D721Med (cell line): ENCODE measurements around the gene NLGN1.

Experiments used
- DNase-seq: peaks from one replicate; pipeline ENCODE4 v3.0.0; 2011; ENCODE audit warnings: low spot score; ENCODE audit not compliant: insufficient read length
- FAIRE-seq: peaks from 2 replicates; lab custom pipeline; 2011; peaks lifted over from hg19 to GRCh38; lab: Jason Lieb, UNC
- TF ChIP-seq, protein P1 (sequence below): IDR thresholded peaks from 2 replicates; pipeline ENCODE4 v1.5.1; 2012; ENCODE audit warnings: mild to moderate bottlenecking, control low read depth; ENCODE audit not compliant: insufficient read depth; ENCODE audit errors: missing control alignments

The NLGN1 gene

DNA sequence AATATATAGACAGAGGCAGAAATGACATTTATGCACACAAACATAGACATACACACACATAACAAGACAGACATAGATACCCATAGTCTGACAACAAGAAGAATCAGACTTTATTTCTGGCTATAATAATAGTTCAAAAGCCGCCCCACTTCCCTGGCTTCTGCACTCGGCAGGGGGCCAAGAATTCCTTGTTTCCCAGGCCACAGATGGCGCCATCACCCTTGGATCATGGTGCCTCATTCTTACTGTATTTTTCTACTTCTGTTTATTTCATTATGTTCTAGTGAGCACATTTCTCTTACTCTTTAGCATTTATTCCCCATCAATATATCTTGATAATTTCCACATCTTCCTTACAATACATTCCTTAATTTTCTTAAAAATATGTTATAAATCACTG lies 387.5 kb downstream of the NLGN1 start:
- TF ChIP-seq, protein P1, sequence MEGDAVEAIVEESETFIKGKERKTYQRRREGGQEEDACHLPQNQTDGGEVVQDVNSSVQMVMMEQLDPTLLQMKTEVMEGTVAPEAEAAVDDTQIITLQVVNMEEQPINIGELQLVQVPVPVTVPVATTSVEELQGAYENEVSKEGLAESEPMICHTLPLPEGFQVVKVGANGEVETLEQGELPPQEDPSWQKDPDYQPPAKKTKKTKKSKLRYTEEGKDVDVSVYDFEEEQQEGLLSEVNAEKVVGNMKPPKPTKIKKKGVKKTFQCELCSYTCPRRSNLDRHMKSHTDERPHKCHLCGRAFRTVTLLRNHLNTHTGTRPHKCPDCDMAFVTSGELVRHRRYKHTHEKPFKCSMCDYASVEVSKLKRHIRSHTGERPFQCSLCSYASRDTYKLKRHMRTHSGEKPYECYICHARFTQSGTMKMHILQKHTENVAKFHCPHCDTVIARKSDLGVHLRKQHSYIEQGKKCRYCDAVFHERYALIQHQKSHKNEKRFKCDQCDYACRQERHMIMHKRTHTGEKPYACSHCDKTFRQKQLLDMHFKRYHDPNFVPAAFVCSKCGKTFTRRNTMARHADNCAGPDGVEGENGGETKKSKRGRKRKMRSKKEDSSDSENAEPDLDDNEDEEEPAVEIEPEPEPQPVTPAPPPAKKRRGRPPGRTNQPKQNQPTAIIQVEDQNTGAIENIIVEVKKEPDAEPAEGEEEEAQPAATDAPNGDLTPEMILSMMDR = peak; percentile 12
- DNase-seq (no peak), FAIRE-seq (no peak)

DNA sequence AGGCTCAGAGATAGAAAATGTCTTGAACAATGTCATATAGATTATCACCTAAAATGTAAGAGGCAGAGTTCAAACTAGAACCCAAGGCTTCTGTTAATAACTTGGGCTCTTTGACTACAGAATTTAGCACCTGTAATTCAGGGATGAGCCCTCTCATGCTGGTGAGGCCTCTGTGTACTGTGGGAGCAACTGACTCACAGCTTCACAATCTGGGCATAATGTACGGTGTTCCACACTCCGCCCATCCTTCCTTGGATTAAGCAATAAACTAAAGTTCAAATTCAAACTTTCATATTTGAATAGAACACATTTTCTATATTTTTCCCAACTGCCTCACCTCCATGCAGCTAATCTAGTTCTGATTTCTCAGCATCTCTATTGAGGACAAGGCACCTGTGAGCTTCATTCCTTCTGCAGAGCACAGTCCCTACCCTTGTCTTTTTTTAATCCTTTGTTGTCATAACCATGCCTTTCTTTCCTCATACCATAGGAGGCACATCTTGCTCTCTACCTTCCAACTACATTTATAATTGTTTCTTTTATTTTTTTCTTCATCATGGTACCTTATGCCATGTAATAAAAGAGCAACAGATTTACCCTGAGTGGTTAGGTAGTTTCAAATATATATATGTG lies 392.1 kb downstream of the NLGN1 start:
- TF ChIP-seq, protein P1 = no peak
- no peak for FAIRE-seq
- no peak for DNase-seq

DNA sequence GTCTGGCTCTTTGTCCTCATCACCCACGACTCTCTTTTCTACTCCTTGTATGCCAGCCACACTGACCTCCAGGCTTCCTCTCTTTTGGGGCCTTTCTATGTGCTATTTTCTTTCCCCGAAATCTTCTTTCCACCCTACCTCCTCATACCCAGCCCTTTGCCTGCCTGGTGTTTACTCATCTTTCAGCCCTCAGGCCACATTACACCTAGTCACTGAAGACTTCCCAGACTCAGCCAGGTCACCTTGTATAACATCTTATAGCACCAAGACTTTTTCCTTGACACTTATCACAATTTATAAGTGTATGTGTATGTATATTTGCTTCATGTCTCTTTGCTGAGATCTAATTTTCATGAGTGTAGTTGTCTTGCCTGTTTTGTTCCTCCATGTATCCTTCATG lies 396.4 kb downstream of the NLGN1 start:
- FAIRE-seq = no peak
- TF ChIP-seq, protein P1 = no peak
- no peak for DNase-seq

DNA sequence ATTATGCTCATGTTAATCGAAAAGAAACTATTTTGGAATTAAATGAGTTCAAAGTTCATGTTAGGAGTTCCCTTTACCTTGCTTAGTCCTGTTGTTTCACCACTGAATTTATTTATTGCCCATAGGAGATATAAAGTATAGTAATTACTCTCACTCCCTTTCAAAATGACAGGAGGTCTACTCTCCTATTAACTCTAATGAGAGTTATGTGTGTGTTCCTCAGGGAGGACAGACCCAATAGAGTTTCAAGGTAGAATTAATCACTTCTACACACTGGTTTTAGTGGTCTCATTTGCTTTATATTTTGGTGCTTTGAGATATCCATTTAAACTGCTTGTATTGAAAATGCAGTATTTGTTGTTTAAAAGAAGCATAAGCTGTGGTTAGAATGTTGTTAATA lies 398.9 kb downstream of the NLGN1 start:
- DNase-seq (no peak), FAIRE-seq (no peak)
- TF ChIP-seq, protein P1 = no peak

DNA sequence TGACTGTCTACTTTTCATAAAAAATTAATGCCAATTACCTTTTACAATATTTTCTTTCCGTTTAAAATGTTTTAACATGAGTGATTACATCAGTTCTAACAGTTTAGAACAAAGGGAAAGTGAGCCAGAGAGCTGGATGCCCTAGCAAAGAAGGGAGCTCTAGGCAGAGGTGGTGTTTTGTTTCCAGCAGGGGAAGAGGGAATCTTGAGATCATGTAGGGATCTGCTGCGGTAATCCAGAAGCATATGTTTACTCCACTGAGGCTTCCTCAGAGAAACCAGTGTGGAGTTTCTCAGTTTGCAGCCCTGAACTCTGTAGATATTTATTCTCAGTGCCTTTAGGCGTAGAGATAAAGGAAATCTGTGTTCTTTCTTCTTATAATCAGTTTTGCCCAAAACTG lies 399.3 kb downstream of the NLGN1 start:
- FAIRE-seq (peak; percentile 6), DNase-seq (no peak)
- TF ChIP-seq, protein P1 = no peak

DNA sequence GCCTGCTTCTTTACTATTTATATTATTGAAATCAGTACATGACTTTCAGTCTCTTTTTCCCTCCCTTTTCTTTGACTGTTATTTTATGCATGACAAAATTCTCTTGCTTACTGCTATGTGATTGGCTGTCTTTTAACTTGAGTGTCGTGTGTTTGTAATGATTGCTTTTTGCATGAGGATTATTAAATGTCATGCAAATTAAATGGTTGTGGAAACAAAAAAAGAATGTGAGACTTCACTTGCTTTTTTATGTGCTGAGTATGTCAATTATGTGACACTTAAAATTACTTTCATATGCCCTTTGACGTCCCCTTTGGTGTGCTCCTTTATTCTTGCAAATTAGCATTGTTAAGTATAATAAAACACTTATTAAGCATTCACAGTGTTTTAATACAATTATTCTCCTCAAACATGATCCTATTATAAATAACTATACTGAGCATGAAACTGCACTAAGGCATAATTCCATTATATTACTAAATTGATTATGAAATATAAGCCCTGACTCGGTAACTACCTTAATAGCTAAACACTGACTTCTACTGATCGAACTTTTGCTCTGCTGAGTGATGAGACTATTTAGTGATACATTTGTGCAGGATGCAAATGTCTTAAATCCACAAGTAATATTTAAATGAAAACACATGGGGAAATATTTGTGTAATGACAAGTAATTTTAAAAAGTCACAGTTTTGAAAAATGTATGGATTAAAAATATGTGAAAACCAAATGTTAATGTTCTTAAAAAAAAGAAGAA lies 401.7 kb downstream of the NLGN1 start:
- no peak for FAIRE-seq
- no peak for DNase-seq
- TF ChIP-seq, protein P1 = no peak

DNA sequence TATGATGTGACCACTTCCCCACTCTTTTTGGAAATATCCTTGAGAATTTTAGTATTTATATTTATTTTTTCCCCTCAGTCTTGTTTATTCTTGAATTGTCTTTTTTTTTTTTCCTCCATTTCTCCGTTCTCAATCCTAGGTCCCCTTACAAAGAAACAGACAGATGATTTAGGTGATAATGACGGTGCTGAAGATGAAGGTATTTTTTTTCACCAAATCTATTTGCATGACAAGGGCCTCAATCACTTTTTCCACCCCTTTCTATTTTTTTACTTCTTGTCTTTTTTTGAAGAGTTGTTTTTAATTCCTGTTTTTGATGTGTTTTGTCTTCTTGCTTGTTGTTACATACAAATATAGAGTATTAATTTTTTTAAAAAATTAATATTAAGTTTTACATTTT lies 402.6 kb downstream of the NLGN1 start:
- DNase-seq = no peak
- no peak for FAIRE-seq
- TF ChIP-seq, protein P1 = no peak
